Right renal pelvis (tissue), 4 donors: ENCODE results near the gene SLC25A21. TPM values are rescaled to one million over a fixed set of nuclear protein-coding genes. Genes with fewer than 3 reads are reported as not detected.
"Not testable (repeated sequence)": the region's sequence is repeated elsewhere in the genome, so short reads cannot be mapped to it uniquely, and the experiment has no call there.

ENCODE experiments used
- DNase-seq, 4 donors: peaks; one replicate each; pipeline ENCODE4 v3.0.0-alpha.2; 2013; ENCODE audit warnings: low read depth in 4 of 4, low spot score in 3 of 4, missing footprints in 1 of 4
- polyA plus RNA-seq, 4 donors: library from polyadenylated mRNA; unstranded; fragments of 120-200 nt; gene quantifications; one replicate each; pipeline ENCODE4 v1.2.1, GENCODE V29; 2013; ENCODE audit not compliant: insufficient read length in 4 of 4

SLC25A21 gene
- polyA plus RNA-seq, 4 donors = 3.1 to 4.2 (median 3.2) TPM

DNA sequence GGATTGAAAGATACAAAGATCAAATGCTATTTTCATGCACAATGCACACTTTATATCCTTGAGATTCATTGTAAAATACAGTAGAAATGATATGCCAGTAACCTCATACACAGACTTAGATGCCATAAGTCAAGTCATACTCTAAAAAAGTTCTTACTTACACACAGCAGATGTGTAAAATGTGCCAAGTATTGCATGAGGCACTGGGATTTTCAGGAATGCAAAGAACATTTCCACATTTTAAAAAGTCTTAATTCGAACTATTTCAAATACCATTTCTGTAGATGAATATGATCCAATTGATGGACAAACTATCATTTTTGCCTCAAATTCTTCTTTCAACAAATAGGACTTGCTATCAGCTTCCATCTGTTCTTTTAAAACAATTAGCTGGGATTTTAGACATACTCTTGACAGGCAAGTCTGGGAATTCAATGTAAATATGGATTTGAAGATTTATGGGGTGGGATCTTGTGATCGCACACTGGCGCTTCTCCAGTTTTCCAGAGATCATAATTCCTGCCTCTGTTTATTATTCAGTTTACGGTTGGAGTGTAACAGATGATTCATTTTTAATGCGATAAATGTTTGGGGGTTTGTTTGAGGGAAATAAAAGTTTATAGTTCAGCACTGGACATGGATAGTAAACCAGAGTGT, 326.9 kb downstream of the SLC25A21 start:
- DNase-seq = no peak

GRCh38 chr14:36844443-36845195, 327.8 kb downstream of the SLC25A21 start:
- no peak for DNase-seq

- DNase-seq = no peak
These were observed 329.0 kb downstream of the SLC25A21 start for GRCh38 chr14:36843410-36843809.

GRCh38 chr14:36835128-36835527, 337.3 kb downstream of the SLC25A21 start:
- DNase-seq = no peak

- DNase-seq = no peak
These were observed 338.1 kb downstream of the SLC25A21 start for GRCh38 chr14:36834293-36834692.

- DNase-seq = no peak
These were observed 342.9 kb downstream of the SLC25A21 start for GRCh38 chr14:36829547-36829946.

- no peak for DNase-seq
These were observed 344.5 kb downstream of the SLC25A21 start for GRCh38 chr14:36827861-36828260.

DNA sequence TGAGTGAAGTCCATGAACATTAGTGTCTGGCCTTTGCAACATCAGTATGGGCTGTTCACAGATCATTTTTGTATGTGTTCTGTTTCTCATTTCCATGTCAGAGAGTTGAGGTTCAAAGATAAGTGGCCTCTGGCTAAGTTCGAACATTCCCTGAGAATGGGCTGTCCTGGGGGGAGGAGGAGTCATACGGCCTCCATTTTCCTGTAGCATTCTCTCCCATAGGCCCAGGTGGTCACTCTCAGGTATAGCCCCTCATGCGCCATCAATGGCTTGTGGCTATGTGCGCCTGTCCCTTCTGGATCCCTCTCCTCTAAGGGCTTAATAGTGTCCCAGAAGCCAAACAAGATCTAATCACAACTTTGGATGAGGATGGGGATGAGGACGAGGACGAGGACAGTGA, 345.8 kb downstream of the SLC25A21 start:
- no peak for DNase-seq

DNA sequence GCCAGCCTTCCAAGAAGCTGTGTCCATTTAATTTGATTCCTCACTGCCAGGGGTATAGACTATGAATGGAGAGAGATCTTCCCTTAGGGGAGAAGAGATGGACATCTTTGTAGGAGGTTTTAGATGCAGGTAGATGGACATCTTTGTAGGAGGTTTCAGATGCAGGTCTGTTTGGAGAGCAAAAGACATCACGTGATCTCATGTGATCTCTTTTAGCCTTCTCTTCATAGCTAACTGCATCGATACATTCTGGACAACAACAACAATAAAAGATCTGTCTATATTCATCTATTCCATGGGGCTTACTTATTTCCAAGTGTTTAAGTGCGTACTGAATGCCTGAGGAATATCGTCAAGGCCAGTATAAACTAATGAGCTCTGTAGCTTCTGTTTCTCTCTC, 347.6 kb downstream of the SLC25A21 start:
- no peak for DNase-seq

DNA sequence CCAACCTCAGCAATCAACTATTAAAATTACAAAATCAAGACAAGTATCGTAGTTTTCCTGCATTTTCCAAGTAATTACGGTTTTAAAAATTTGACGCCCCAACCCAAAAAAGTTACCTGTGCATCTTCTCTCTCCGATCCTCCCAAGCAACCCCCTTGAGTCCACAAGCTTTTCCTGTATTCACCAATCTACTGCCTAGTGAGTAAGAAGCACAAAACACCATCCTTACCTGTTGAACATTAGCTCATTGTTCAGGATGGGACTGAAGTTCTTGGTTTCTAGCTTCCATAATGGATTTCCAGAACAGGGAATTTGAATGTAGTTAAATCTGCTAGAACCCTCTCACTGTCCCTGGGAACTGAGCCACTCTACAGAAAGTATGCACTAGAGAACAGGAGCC, 348.8 kb downstream of the SLC25A21 start:
- DNase-seq = no peak

DNA sequence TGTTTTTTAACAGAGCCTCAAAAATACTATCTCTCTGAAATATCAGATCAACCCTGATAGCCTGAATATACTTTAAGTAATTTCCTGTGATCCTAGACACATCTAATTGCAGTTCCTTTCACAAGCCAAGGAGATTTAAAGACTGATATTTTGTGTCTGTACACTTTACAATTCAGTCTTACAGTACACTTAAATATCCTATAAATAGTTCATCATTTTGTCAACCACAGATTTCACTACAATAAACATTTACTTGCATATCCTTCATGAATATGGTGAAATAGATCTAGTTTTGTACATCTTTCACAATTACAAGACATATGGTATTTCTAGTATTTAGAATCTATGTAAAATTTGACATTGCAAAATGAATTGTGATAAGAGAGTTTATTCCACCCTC, 349.7 kb downstream of the SLC25A21 start:
- no peak for DNase-seq

DNA sequence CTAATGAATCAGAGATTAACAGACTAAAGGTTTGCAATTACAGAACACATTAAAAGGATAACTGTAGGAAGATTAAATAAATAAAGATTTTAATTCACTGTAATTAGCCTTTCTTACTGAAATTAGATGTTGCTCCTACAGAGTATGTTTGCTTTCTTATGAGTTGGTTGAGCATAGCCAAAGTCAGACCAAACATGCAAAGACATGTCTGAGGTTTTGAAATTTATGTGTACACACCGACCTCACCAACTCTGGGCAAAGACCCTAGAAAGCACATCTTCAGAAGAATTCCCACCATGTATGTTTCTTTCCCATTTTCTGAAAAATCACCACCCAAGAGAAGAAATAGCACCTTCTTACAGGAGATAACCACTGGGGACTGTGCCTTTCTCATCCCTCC, 351.5 kb downstream of the SLC25A21 start:
- no peak for DNase-seq

DNA sequence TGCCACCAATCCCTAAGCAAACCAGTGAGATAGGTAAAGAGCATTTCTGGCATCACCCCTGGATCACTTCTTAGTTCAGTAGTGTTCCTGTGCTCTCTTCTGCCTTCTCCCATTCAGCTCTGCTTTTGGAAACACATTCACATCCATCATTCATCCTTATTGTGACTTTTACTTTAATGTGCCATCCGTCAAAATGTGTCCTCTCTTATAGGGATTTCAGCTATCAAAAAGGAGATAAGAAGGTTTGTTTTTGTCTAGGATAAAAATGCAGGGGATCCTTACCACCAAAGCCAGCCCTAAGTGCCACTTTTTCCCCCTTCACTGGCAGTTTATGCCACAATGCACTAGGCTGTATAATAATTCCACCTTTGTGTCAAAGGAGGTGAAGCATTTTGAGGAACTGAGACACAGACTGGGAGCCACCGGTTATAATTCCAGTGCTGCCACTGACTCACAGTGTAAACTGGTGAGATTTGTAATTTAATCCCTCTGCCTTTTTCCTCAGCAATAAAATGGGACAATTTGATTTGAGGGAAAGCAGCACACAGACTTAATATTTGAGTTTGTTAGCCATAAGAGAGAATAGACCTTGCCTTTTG, 352.2 kb downstream of the SLC25A21 start:
- no peak for DNase-seq

- no peak for DNase-seq
These were observed 353.5 kb downstream of the SLC25A21 start for GRCh38 chr14:36818794-36819384.

DNA sequence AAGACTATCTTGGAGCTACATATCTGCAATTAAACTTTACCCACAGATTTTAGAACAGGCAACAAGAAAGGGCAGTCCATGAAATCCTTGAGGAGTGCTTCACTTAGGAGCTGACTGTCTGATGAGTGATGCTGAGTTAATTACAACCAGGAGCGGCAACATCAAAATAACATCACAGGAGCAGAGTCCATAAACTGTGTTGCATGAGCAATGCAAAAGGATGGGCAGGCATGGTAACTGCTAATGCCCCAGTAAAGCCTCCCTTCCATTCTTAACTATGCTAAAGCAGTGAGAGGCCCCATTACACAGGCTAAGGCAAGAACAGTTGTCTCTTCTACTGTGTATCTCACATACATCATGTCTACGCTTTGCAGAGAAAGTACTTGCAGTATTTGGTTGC, 354.2 kb downstream of the SLC25A21 start:
- no peak for DNase-seq

GRCh38 chr14:36817071-36817930, 355.1 kb downstream of the SLC25A21 start:
- DNase-seq = no peak

- no peak for DNase-seq
These were observed 355.9 kb downstream of the SLC25A21 start for GRCh38 chr14:36816481-36816880.

GRCh38 chr14:36814783-36815182, 357.6 kb downstream of the SLC25A21 start:
- DNase-seq = not testable (repeated sequence)

- no peak for DNase-seq
These were observed 362.2 kb downstream of the SLC25A21 start for GRCh38 chr14:36810209-36810608.

DNA sequence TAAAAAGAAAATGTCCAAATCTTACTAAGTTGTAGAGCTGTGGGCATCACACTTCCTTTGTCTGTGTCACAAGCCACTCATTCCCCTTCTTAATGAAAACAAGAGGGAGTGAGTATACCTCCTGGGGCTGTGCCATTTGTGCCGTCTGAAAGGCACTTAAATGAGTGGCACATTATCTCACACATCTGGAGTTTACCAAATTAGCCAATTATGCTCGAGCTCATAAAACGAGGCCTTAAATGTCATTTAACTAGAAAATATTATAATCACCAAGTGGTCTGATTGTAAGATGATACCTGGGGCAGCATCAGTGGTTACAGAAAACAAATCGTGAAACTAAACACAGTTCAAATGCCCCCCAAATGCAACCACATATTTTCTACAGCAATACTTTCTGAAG, 364.7 kb downstream of the SLC25A21 start:
- no peak for DNase-seq

DNA sequence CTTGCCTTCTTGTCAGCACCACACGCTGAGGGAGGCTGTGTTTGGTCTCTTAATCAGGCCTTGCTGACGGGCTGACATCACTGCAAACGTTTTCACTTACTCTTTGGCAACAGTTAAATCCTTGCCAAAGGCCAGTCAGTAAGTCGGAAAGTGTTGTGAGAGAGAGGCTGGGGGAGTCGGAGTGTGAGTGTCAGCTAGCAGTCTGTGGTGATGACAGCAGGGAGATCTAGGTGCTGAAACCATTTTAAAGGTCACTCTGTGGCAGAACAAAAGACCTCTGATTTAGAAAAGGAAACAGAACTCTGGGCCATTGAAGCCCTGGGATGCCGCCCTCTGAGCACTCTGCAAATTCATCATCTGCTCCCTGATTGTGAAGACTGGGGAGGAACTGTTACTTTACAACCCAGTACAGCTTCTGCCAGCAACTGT, 367.3 kb downstream of the SLC25A21 start:
- no peak for DNase-seq
